HepG2 (cell line): Measurements from ENCODE around the gene ELOVL2. TPM values are rescaled to one million over a fixed set of nuclear protein-coding genes. Genes with fewer than 3 reads are reported as not detected.

Experiments
- AHR ChIP-seq: IDR thresholded peaks from 2 replicates; pipeline ENCODE4 v1.6.1; 2018; ENCODE audit warnings: missing genetic modification reagents, missing compliant biosample characterization
- ATF7 ChIP-seq, 2 experiments: fragments of 450-650 bp in 1 of 2; sonication (generic) in 1 of 2; formaldehyde crosslinking in 1 of 2; IDR thresholded peaks; 2 replicates each; pipeline versions ENCODE4 v1.4.0 to v1.6.1; 2016 to 2020; ENCODE audit warnings: antibody characterized with exemption in 1 of 2, mild to moderate bottlenecking in 1 of 2, missing genetic modification reagents in 1 of 2
- CCDC6 ChIP-seq: sonication (generic); formaldehyde crosslinking; IDR thresholded peaks from 2 replicates; pipeline ENCODE4 v1.8.1; 2022; ENCODE audit warnings: mild to moderate bottlenecking, missing genetic modification reagents, moderate library complexity
- CEBPG ChIP-seq: IDR thresholded peaks from 2 replicates; pipeline ENCODE4 v1.6.1; 2016
- GLI4 ChIP-seq: sonication (generic); formaldehyde crosslinking; IDR thresholded peaks from 2 replicates; pipeline ENCODE4 v1.5.1; 2020; ENCODE audit warnings: missing genetic modification reagents, mild to moderate bottlenecking, moderate library complexity, borderline replicate concordance
- HOXD1 ChIP-seq: sonication (generic); formaldehyde crosslinking; IDR thresholded peaks from 2 replicates; pipeline ENCODE4 v1.5.0; 2020; ENCODE audit warnings: missing genetic modification reagents
- KDM5B ChIP-seq: sonication (generic); formaldehyde crosslinking; IDR thresholded peaks from 2 replicates; pipeline ENCODE4 v1.4.0; 2020; ENCODE audit warnings: missing genetic modification reagents, mild to moderate bottlenecking, borderline replicate concordance
- MTA1 ChIP-seq: sonication (generic); formaldehyde crosslinking; IDR thresholded peaks from 2 replicates; pipeline ENCODE4 v1.4.0; 2020; ENCODE audit warnings: missing genetic modification reagents, mild to moderate bottlenecking, borderline replicate concordance
- MTF2 ChIP-seq: sonication (generic); formaldehyde crosslinking; IDR thresholded peaks from 2 replicates; pipeline ENCODE4 v1.5.0; 2020; ENCODE audit warnings: missing genetic modification reagents, borderline replicate concordance
- NR2F1 ChIP-seq, 2 experiments: fragments of 450-650 bp in 1 of 2; formaldehyde crosslinking in 1 of 2; IDR thresholded peaks; 2 replicates each; pipeline versions ENCODE4 v1.5.0 to v1.6.1; 2016 to 2020; ENCODE audit warnings: mild to moderate bottlenecking in 1 of 2, missing compliant biosample characterization in 1 of 2, missing genetic modification reagents in 1 of 2, moderate library complexity in 1 of 2
- NR2F6 ChIP-seq, 2 experiments: IDR thresholded peaks; 2 replicates each; pipeline ENCODE4 v1.6.1; 2016; ENCODE audit warnings: antibody characterized with exemption in 1 of 2, mild to moderate bottlenecking in 1 of 2
- TAF1 ChIP-seq: sonication (generic); formaldehyde crosslinking; IDR thresholded peaks from 2 replicates; pipeline ENCODE4 v1.4.0; 2020; ENCODE audit warnings: missing genetic modification reagents
- TEAD2 ChIP-seq: sonication (generic); formaldehyde crosslinking; IDR thresholded peaks from 2 replicates; pipeline ENCODE4 v1.9.0; 2021; ENCODE audit warnings: missing genetic modification reagents
- TRIM22 ChIP-seq: fragments of 450-650 bp; IDR thresholded peaks from 2 replicates; pipeline ENCODE4 v1.6.1; 2017
- ZFP36L2 ChIP-seq: sonication (generic); formaldehyde crosslinking; IDR thresholded peaks from 2 replicates; pipeline ENCODE4 v1.4.0; 2020; ENCODE audit warnings: missing genetic modification reagents
- ZFP41 ChIP-seq: sonication (generic); formaldehyde crosslinking; IDR thresholded peaks from 2 replicates; pipeline ENCODE4 v1.4.0; 2020; ENCODE audit warnings: mild to moderate bottlenecking, missing genetic modification reagents, borderline replicate concordance
- ZNF441 ChIP-seq: sonication (generic); formaldehyde crosslinking; IDR thresholded peaks from 2 replicates; pipeline ENCODE4 v1.7.0; 2021; ENCODE audit warnings: missing genetic modification reagents, borderline replicate concordance
- ZNF569 ChIP-seq: sonication (generic); formaldehyde crosslinking; IDR thresholded peaks from 2 replicates; pipeline ENCODE4 v1.5.0; 2020; ENCODE audit warnings: mild to moderate bottlenecking, missing genetic modification reagents, moderate library complexity, borderline replicate concordance
- ZNF749 ChIP-seq: sonication (generic); formaldehyde crosslinking; IDR thresholded peaks from 2 replicates; pipeline ENCODE4 v1.8.0; 2022; ENCODE audit warnings: mild to moderate bottlenecking, missing genetic modification reagents, moderate library complexity, borderline replicate concordance
- polyA plus RNA-seq, 8 experiments: library from polyadenylated mRNA; depleted of rRNA in 3 of 8; stranded (reverse) in 7 of 8; unstranded in 1 of 8; fragments of >200 nt; fragmentation: Illumina TruSeq in 4 of 8; extraction: Trizol in 4 of 8; gene quantifications; 2 replicates each; pipeline versions ENCODE4 v1.2.1 to v1.2.3, GENCODE V29; 2011 to 2016; ENCODE audit warnings: low read depth in 4 of 8, missing spikeins in 1 of 8, mixed read lengths in 1 of 8; ENCODE audit not compliant: insufficient read depth in 1 of 8
- total RNA-seq, 5 experiments: library from RNA; depleted of rRNA; stranded (reverse); fragments of >200 nt; fragmentation: Illumina TruSeq; extraction: Trizol; gene quantifications; 2 replicates each; pipeline ENCODE4 v1.2.3, GENCODE V29; 2016; ENCODE audit warnings: low read depth in 1 of 5
- TF ChIP-seq, protein P1 (sequence below): fragments of 450-650 bp; IDR thresholded peaks from 2 replicates; pipeline ENCODE4 v1.6.1; 2016
- TF ChIP-seq, protein P2 (sequence below), 2 experiments: sonication (generic) in 1 of 2; formaldehyde crosslinking in 1 of 2; IDR thresholded peaks; 2 replicates each; pipeline versions ENCODE4 v1.5.1 to v1.6.1; 2011 to 2020; ENCODE audit warnings: borderline replicate concordance in 1 of 2, low read depth in 1 of 2, low read length in 1 of 2, mild to moderate bottlenecking in 1 of 2, missing genetic modification reagents in 1 of 2, moderate library complexity in 1 of 2
- TF ChIP-seq, protein P3 (sequence below): sonication (generic); formaldehyde crosslinking; IDR thresholded peaks from 2 replicates; pipeline ENCODE4 v1.5.0; 2020; ENCODE audit warnings: mild to moderate bottlenecking, missing genetic modification reagents
- TF ChIP-seq, protein P4 (sequence below), 2 experiments: fragments of 450-650 bp in 1 of 2; sonication (generic) in 1 of 2; formaldehyde crosslinking; IDR thresholded peaks; 2 replicates each; pipeline versions ENCODE4 v1.5.0 to v1.8.0; 2020 to 2022; ENCODE audit warnings: mild to moderate bottlenecking in 1 of 2, missing genetic modification reagents in 1 of 2

Gene ELOVL2
- total and polyA plus RNA-seq, 2 of the 13 experiments (the other 11 are each of a cell fraction or from before 2014, with no cell fraction given) = 43.6 to 65.4 TPM

- TF ChIP-seq HOXD1 (peak; percentile 99), ZFP41 (CRISPR knock-in tag) (no peak), ZNF441 (CRISPR knock-in tag) (no peak), TAF1 (CRISPR knock-in tag) (no peak), ZNF569 (CRISPR knock-in tag) (no peak), CEBPG (peak; percentile 81), MTA1 (no peak), CCDC6 (CRISPR knock-in tag) (no peak), TEAD2 (CRISPR knock-in tag) (no peak), ZFP36L2 (CRISPR knock-in tag) (no peak), ZNF749 (CRISPR knock-in tag) (no peak), KDM5B (CRISPR knock-in tag) (no peak), MTF2 (CRISPR knock-in tag) (no peak), GLI4 (CRISPR knock-in tag) (no peak), NR2F6 (IDR thresholded peaks at IDR 0.05) (peak; percentile 96), NR2F6 (CRISPR knock-in tag; IDR thresholded peaks at IDR 0.05) (peak; percentile 93), ATF7 (IDR thresholded peaks at IDR 0.05) (peak; percentile 88), ATF7 (CRISPR knock-in tag; IDR thresholded peaks at IDR 0.05) (no peak; the same call in 1 of the 2 replicates), TRIM22 (no peak), NR2F1 (CRISPR knock-in tag; IDR thresholded peaks at IDR 0.05) (peak; percentile 72 to 94; a peak in 3 of 4 replicates), AHR (no peak)
- TF ChIP-seq, protein P1, sequence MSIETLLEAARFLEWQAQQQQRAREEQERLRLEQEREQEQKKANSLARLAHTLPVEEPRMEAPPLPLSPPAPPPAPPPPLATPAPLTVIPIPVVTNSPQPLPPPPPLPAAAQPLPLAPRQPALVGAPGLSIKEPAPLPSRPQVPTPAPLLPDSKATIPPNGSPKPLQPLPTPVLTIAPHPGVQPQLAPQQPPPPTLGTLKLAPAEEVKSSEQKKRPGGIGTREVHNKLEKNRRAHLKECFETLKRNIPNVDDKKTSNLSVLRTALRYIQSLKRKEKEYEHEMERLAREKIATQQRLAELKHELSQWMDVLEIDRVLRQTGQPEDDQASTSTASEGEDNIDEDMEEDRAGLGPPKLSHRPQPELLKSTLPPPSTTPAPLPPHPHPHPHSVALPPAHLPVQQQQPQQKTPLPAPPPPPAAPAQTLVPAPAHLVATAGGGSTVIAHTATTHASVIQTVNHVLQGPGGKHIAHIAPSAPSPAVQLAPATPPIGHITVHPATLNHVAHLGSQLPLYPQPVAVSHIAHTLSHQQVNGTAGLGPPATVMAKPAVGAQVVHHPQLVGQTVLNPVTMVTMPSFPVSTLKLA = no peak
- TF ChIP-seq, protein P2, sequence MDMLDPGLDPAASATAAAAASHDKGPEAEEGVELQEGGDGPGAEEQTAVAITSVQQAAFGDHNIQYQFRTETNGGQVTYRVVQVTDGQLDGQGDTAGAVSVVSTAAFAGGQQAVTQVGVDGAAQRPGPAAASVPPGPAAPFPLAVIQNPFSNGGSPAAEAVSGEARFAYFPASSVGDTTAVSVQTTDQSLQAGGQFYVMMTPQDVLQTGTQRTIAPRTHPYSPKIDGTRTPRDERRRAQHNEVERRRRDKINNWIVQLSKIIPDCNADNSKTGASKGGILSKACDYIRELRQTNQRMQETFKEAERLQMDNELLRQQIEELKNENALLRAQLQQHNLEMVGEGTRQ (IDR thresholded peaks at IDR 0.05; ENCODE audit: low read depth, low read length) = no peak
- TF ChIP-seq, protein P2 (CRISPR knock-in tag; IDR thresholded peaks at IDR 0.05; ENCODE audit: borderline replicate concordance) = no peak
- TF ChIP-seq, protein P3, sequence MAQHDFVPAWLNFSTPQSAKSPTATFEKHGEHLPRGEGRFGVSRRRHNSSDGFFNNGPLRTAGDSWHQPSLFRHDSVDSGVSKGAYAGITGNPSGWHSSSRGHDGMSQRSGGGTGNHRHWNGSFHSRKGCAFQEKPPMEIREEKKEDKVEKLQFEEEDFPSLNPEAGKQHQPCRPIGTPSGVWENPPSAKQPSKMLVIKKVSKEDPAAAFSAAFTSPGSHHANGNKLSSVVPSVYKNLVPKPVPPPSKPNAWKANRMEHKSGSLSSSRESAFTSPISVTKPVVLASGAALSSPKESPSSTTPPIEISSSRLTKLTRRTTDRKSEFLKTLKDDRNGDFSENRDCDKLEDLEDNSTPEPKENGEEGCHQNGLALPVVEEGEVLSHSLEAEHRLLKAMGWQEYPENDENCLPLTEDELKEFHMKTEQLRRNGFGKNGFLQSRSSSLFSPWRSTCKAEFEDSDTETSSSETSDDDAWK = no peak
- TF ChIP-seq, protein P4, sequence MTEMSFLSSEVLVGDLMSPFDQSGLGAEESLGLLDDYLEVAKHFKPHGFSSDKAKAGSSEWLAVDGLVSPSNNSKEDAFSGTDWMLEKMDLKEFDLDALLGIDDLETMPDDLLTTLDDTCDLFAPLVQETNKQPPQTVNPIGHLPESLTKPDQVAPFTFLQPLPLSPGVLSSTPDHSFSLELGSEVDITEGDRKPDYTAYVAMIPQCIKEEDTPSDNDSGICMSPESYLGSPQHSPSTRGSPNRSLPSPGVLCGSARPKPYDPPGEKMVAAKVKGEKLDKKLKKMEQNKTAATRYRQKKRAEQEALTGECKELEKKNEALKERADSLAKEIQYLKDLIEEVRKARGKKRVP (CRISPR knock-in tag; IDR thresholded peaks at IDR 0.05) = no peak
Observed at GRCh38 chr6:11055127-11055627, 11.1 kb upstream of the ELOVL2 start (continued).
